NCI-H2196 (cell line): Measurements from ENCODE around the gene LRMDA.

Experiments used
- DNase-seq: peaks from one replicate; lab custom pipeline; 2025; ENCODE audit not compliant: unreplicated experiment; lab: John Stamatoyannopoulos, UW

The LRMDA gene

DNA sequence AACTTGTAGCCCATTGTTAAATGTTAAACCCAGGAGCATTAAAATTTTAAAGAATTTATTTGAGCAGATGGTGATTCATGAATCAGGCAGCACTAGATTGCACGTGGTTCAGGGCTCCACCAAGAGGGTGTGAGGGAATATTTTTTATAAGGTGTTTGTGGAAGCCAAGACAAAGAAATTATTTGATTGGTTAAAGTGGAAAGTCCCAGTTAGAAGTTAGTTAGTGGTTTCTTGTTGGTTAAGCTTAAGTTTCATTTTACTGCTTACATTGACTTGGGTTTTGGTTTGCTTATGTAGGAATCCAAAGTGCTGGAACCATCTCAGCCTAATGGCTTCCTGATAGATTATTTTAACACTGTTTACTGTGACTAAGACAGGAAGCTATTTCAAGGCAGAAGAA, 906.2 kb downstream of the LRMDA start:
- no peak for DNase-seq

DNA sequence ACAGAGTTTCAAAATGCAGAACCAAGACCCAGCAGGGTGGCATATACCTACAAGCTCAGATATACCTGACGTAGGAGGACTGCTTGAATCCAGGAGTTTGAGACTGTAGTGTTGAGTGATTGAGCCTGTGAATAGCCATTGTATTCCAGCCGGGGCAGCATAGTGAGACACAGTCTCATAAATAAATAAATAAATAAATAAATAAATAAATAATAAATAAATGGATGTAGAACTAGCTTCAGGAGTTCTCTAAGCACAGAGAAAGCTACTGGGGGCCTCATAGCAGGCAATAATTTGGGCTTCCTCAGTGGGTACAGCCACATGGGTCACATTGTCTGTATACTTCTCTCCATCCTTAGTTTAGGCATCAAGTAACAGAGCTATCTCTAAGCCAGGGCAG, 906.8 kb downstream of the LRMDA start:
- no peak for DNase-seq

DNA sequence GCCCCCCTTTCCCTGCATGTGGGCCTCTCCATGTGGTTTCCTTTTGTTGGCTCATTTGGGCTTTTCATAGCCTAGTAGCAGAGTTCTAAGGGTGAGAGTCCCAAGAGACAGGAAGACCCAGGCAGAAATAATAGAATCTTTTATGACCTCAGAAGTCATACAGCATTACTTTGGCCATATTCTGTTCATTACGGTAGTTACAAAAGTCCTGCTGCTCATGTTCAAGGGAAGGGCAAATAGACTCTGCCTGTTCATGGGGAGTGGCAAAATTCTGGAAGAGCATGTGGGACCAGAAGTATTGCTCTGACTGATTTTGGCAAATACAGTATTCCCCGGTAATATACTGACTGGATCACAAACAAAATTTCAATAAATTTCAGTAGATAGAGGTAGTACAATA, 910.3 kb downstream of the LRMDA start:
- no peak for DNase-seq

DNA sequence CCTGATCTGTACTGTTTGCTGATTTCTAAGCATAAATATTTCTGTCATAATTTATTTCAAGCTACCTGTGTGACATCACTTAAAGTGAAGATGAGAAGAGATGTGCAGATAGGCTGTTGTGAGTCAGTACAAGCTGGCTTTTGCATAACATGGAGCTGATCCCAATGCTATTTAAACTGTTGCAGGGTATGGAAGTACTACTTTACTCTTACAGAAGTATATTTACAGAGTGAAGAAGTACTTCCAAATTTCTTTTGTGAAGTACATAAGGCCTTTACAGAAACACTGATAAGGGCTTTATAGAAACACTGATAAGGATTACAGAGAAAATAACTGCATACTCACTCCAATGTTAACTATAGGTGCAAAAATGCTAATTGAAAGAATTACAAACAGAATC, 911.6 kb downstream of the LRMDA start:
- DNase-seq = no peak

DNA sequence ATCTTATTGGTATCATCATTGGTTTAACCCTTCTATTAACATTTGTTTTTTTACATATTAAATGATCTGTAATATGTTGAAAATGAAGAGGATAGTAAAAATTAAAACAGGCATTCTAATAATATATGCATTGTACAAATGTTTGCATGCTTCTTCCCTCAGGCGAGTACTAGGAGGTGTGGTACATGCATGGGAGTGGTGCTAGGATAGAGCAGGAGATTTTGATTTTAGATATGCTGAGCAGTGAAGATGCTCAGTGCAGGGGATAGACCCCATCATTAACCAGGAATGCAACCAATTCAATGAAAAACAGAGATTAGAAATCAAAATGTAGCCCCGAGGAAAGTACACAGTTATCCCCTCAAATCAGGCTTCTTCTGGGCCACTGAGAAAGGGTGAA, 916.4 kb downstream of the LRMDA start:
- no peak for DNase-seq

DNA sequence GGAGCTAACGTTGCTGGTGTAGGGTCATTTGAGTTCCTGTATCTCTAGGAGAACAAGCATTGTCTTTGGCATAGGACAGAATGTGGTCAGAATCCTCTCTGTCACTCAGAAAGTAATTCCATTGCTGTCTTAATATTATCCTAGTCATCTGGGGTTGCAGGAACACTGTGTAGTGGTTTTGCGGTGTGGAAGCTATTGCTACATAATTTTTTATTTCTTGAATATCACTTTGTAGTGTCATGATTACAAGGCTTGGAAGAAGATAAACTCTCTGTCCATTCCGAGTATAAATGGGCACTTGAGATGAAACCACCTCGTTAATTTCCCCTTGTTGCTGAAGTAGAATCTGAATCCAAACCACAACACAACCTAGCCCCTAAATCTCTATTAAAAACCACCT, 919.2 kb downstream of the LRMDA start:
- DNase-seq = no peak

DNA sequence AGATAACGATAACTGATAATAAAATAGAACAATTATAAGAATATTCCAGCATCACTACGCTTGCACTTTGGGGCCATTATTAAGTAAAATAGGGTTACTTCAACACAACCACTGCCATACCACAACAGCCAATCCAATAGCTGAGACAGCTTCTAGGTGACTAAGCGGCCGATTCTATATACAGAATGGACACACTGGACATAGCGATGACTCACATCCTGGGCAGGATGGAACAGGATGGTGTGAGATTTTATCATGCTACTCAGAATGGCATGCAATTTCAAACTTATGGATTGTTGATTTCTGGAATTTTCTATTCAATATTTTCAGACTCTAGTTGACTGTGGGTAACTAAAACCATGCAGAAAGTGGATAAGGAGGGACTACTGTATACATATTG, 920.9 kb downstream of the LRMDA start:
- DNase-seq = no peak

DNA sequence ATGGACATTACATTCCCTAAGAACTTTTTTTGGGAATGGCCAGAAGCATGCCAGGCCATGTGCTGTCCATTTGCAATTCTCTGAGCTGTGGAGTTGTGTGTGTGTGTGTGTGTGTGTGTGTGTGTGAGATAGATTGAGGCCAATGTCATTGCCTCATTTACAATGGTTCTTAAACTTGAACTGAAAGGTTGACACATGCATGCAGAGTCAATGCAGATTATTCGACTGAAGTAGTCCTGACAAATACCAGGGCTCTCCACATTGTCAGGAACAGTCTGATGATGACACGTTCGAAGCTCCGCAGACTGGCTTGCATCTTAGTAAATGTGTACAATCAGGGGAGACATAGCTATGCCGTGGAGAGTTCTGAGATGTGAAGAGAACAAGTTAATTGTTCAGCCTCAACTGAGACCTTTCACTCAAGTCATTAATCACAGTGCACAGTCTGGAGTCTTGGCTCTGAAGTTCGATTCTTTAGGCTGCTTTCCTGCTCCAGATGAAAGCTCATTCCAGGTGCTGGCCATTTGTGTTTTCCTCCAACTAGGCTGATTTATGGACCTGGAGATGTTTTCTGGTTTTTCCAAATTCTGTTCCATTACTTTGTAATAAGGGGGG, 921.9 kb downstream of the LRMDA start:
- DNase-seq = no peak

DNA sequence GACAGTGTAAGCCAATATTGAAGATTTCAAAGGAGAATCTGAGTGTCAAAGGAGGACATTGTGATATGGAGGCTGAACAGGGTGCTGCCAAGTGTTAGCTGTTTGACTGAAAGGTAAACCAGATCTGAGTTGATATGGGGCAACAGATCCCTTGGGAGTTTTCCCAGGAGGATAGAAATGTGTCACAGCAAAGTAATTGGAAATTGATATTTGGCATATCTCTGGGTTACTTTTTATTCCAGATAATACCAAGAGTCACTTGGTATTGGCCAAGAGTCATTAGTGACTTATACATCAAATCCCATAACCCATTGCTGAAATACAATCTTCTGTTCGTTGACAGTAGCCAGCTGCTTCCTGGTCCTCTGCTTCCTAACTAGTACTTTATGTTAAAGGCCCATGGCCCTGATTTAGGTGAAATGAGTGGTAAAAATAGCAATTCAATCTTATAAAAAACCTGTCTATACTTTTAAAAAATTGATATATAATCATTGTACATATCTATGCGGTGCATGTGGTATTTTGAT, 922.9 kb downstream of the LRMDA start:
- no peak for DNase-seq

DNA sequence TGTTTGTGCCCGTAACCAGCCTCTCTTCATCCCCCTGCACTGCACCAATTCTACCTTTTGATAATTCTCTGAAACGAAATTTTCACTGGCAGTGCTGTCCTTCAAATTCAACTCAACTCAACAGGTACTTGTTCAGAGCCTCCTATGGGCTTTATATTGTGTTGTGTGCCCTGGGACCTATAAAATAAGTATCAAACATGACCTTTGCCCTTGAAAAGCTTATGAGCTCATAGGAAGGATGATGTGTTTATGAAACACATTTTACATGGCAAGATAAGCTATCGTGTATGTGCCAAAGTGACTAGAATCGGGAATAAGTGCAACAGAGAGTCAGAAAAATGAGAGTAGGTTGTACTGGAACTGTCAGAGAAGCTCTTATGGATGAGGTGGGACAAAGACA, 923.5 kb downstream of the LRMDA start:
- no peak for DNase-seq

DNA sequence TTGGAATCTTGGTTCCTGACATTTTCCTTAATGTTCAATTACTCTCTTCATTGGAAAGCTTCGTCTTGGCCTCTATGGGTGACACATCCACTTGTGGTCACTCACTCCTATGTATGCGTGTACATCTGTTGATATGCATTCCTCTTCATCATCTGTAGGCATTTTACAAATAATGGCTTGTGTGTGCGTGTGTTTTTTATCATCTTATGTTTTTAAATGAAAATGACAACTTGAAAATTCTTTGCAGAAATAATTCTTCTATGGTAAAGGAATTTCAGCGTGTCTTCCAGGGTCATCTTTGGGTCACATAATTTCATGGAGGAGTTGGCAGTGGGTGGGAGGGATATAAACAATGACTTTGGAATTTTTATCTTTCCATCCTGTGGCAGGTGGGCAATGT, 925.1 kb downstream of the LRMDA start:
- DNase-seq = no peak

DNA sequence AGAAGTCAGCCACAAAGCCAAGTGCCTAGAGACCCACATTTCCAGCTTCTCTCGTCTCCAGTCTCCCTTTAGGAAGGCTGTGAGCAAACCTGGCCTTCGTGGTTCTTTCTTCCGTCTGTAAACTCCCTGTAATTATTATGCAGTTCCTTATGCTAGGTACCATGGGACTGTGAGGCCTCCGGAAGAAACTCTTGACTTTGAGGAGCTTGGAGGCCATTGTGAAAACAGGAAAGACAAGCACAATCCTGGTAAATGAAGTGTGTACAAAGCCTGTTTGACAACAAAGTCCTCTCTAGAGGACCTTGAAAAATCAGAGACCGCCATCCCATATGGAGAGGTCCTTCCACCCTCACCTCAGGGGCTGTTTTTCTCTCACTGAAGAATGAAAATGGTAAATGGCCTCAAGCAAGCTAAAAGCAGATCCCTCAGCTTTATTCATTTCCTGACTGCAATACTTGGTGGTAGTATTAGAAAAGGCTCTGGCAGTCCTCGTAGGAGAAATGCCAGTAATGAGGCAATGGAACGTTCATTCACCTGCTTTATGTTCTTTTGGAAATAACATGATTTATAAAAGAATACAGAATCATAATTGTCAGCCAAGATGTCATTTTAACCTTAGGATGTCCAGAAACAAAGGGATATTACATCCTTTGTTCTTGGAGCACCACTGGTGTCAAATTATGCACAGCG, 926.4 kb downstream of the LRMDA start:
- DNase-seq = no peak

DNA sequence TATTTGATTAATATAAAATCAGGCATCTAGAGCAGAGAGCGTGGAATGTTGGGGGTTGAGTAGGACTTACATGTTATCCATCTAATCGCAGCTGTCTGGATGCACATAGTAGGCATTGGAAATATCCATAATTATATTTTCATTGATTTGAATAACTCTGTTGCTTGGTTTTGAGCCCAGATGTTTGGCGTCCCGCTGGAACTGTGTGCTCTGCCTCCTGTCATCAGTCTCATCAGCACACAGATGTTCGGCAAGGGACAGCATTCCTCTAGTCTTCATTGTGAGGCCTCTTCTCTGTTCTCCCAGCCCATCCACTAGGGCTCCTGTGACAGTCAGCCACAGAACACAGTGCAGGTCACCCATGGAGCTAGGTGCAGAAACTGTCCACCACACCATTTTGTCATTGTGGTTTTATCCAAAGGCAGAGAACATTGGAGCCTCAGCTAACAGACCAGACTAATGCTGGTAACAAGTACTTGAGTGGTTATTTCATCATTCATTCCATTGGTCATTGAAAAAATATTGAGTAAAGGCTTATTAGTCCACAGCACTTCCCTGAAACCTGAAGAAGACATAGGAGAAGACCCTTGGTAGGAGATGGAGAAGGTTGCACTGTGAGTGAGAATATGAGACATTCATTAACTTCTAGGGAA, 927.4 kb downstream of the LRMDA start:
- no peak for DNase-seq

DNA sequence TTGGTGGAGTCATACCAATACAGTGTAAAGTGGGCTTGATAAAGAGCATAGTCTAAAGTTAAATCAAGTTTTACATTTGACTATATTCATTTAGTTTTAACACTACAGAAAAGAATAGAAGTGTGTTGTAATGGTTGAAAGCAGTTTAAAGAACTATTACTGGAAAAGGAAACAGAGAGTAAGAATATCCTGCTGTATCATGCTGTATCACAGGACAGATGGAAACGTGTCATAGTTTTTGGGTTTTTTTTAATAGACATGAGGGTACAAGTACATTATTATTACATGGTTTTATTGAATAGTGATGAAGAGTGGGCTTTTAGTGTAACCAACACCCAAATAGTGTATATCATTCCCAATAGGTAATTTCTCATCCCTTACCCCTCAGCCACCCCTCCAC, 944.3 kb downstream of the LRMDA start:
- DNase-seq = no peak

DNA sequence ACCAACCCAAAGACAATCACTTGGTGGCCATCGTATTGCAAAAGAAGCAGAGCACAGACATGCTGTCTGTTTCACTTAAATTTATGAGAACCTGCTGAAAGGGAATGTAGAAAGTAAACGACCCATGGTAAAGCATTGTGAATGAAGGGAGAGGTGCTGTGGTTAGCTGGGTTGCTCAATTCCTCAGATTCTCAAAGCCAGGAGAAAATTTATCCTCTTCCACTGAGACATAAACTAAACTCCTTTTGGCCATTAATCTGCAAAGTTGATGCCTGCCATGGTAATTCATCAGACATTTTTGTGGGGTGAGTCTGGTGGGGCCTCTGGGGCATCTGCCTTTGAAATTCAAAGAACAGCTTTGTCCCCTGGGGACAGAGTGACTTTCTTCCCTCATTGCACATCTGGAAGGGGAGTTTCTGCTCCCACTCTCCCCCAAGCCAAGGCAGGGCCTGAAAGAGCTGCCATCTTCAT, 951.0 kb downstream of the LRMDA start:
- no peak for DNase-seq

DNA sequence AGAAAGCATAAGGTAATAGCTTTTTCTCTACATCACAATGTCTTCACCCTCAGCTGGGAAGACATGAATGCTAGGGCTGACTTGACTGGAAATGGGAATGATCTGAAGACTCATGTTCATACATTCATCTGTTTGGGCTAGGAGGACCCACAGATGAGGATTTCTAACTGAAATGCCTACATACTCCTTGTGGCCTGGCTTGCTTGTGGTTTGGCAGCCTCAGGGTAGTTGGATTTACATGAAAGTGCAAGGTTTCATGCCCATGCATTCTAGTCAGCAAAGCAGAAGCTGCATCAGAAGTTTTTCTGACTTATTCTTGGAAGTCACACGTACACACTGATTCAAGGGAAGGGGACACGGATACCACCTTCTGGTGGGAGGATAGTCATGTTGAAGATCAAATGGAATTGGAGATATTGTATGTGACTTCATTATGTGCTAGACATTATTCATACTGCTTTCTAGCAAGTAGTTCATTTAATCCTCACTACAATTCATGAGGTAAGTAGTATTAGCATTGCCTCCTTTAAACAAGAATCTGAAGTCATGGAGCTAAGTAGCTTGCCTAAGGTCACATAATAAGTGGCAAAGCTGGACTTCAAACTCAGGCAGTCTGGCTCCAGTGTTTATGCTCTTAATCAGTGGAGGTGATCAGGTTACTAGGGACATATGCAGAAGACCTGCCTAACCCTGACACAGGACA, 957.0 kb downstream of the LRMDA start:
- DNase-seq = no peak

DNA sequence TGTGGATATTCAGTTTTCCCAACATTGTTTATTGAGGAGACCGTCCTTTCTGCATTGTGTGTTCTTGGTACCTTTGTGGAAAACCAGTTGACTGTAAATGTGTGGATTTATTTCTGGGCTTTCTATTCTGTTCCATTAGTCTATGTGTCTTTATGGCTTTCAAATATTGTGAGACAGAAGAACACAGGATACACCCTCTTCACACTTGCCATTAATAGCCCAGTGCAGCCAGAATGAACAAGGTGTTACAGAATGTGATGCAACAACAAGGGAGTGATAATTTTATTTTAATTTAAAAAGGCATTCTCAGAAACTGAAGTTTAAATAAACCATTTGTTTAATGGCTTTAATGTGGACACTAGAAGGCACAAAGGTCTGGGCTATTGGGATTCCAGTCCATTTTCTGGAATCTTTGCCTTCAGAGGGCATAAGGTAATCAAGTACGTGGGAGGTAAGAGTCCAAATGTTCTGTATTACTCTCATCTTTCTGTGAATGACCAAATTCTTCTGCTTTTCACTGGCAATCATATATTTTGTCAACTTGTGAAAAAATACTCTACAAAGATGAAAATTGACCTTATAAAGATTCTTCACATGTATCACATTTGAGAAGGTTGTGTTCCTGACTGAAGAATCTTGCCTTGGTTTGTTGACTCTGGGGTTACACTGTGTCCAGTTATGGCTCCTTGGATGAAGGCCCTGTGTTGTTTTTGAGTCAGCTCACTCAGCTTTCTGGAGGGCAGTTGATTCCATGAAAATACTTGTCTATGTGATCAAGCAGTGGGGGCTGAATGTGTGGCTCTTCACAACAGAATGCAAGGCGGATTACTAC, 962.7 kb downstream of the LRMDA start:
- no peak for DNase-seq

DNA sequence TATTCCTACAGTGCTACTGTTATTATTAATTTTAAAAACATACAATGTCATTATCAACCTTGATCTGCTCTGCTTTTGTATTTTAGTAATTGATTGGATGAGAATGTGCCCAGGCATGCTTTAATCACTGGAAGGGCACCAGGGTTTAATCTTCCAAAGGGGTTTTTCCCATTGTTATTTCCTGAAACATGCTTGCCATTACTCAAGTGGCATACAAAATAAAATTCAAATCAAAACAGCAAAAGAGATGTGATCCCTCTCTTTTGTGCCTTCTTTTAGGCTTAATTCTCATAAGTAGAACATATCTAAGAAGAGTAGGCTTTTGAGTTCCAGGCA, 963.3 kb downstream of the LRMDA start:
- no peak for DNase-seq

DNA sequence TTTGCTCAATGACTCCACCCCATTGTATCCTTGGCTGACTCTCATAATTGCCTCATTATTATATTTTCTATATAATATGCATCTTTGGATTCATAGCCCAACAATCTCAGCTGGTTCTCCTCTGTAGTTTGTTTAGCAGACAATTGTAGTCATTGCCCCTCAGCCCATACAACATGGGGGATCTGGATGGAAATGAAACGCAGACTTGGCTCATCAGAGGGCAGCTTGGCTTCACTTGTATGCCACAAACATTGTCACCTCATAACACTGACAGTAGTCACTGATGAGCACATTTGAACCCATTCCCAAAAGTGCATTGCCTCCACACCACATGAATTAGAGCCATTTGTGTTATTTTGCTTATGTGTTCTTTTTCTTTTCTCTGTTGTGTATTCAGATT, 963.8 kb downstream of the LRMDA start:
- no peak for DNase-seq

DNA sequence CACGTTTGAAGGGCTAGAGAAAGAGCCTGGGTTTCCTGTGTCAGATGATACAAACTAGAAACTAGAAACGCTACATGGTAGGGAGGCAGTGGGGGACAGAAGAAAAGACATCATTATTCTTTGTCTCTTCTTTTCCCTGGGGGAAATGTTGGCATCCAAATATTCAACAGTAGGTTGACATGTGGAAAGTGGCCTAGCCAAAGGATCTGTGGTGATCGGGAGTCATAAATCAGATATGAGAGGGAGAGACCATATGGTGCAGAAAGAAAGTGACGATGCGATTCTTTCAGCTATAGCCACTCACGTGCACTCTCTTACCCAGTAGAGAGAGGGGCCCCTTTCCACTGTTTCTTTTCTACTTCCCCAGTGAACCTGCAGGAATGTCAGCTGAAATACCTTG, 964.7 kb downstream of the LRMDA start:
- DNase-seq = no peak
